ENCODE results near the gene WFIKKN2. TPM values are rescaled to one million over a fixed set of nuclear protein-coding genes. Genes with fewer than 3 reads are reported as not detected.
"Not testable (repeated sequence)": the region's sequence is repeated elsewhere in the genome, so short reads cannot be mapped to it uniquely, and the experiment has no call there.

The WFIKKN2 gene
- total RNA-seq, 1 donor from 2014 or later, result not detected

DNA sequence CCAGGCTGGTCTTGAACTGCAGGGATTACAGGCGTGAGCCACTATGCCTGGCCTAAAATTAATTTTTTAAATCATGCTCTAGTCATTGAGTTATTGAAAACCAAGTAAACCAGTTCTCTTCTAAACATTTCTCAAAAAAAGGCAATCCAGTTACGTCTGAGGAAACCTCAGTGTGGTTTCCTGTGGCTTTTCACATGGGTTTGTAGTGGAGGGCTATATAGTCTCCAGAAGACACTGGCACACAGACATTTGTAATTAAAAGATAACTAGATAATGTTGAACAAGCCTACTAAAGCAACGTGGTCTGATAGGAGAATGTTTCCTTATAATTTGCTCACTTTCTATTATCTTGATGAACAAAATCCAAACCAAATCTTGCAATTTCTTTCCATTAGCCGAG lies 36.0 kb downstream of the WFIKKN2 start:
- intact Hi-C loops (cut with micrococcal nuclease), result loop anchor here (1.0 kb wide), 1 partner anchor 39 kb away; no protein-coding TSS in a partner anchor

DNA sequence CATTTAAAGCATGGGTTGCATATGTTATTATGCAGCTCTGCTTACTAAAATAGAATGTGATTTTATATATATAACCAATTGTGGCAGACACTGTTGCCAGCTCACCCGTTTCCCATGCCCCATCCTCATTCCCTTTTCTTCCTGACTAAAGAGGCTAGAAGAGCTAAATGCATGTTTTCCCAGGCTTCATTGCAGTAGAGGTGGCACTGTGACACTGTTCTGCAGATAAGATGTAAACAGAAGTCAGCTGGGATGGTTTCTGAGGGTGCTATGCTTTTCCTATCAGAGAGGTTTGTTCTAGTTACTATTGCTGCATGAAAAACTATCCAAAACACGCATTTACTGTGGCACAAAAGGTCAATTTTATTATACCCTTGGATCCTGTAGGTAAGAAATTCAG lies 36.5 kb downstream of the WFIKKN2 start:
- intact Hi-C loops (cut with micrococcal nuclease), result loop anchor here (1.0 kb wide), 2 partner anchors 38 to 150 kb away; no protein-coding TSS in a partner anchor

DNA sequence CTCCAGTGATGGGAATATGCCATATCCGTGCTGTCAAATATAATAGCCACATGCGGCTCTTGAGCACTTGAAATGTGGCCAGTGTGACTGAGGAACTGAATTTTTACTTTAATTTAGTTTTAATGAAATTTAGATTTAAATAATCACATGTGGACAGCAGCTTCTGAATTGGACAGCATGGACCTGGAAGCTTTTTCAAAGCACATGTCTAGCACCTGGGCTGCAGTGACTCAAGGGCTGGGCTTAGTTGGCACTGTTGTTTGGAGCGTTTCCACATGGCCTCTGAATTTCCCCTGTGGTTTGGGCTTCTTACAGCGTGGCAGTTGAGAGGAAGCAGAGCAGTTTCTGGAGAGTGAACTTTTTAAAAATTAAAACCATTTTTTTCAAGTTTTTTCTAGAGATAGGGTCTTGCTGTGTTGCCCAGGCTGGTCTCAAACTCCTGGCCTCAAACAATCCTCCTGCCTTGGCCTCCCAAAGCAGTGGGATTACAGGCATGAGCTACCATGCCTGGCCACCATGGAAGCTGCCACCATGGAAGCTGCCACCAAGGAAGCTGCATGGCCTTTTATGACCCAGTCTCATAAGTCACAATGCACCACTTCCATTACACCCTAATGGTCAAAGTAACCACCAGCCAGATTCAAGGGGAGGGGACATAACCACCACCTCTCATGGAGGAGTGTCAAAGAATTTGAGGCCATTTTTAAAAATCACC lies 37.5 kb downstream of the WFIKKN2 start:
- intact Hi-C loops (cut with micrococcal nuclease), result loop anchor here (1.0 kb wide), 1 partner anchor 151 kb away; no protein-coding TSS in a partner anchor

DNA sequence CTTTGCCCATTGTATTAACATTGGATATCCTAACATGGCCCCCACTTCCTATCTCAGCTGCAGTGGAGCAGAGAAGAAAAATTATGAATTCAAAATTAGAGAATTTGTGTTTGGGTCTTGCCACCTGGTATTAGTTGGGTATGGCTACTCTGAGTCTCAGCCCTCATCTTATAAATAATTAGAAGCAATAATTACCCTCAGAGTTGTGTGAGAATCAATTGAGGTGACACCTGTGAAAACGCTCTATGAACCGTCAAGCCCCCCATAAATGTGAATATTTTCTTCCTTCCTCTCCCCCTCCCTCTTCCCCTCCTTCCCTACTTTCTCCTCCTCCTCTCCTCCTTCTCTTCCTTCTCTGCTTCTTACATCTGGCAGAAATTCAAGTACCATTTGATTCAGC lies 39.7 kb downstream of the WFIKKN2 start:
- intact Hi-C loops (cut with micrococcal nuclease), result no loop called here

DNA sequence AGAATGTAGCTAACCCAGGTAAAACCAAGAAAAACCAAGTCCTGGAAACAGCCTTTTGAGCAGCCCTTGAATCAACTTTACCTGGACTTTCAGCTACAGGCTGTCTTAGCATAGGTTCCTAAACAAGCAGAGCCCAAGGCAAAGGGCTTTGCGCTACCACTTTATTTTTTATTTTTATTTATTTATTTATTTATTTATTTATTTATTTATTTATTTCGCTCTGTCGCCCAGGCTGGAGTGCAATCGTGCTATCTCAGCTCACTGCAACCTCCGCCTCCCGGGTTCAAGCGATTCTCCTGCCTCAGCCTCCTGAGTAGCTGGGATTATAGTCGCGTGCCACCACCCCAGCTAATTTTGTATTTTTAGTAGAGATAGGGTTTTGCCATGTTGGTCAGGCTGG lies 41.7 kb downstream of the WFIKKN2 start:
- intact Hi-C loops (cut with micrococcal nuclease), result not testable (repeated sequence)

DNA sequence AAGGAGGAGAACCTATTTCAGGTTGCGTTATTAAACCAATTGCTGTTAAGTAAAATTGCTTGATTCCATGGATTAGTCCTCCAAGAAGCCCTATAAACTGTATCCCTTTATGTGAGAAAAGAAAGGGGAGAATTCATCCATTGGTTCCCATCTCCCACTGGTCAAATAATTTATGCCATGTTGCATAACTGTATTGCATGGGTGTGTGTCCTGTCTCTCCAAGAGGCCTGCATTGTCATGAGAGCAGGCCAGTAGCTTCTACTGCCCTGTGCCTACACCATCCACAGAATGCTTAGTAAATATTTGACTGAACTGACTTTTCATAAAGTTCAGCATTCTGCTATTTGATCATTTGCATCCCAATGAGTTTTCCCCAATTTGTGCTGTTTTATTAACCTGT lies 42.5 kb downstream of the WFIKKN2 start:
- intact Hi-C loops (cut with micrococcal nuclease), result no loop called here

DNA sequence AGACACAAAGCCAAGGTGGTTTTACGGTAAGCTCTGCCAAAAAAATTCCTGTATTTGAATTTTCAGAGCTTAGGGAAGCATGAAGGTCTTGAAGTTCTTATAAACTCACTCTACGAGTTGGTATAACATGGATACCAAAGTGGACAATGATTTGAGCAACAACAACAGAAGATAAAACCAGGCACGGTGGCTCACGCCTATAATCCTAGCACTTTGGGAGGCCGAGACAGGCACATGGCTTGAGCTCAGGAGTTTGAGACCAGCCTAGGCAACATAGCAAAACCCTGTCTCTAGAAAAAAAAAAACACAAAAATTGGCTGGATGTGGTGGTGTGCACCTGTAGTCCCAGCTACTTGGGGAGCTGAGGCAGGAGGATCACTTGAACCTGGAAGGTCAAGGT lies 43.7 kb downstream of the WFIKKN2 start:
- intact Hi-C loops (cut with micrococcal nuclease), result no loop called here

DNA sequence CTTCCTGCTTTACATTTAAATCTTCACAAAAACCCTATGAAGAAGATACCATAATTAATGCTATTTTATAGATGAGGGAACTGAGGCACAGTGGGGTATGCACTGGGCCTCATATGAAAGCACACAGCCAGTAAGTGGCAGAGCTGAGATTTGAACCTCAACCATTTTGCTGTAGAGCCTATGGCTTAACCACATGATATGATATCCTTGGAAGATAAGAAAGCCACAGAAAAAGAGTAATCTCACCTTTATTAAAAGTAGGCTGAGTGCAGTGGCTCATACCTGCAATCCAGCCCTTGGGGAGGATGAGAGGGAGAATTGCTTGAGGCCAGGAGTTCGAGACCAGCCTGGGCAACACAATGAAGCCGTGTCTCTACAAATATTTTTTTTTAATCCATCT lies 45.8 kb downstream of the WFIKKN2 start:
- intact Hi-C loops (cut with micrococcal nuclease), result no loop called here

DNA sequence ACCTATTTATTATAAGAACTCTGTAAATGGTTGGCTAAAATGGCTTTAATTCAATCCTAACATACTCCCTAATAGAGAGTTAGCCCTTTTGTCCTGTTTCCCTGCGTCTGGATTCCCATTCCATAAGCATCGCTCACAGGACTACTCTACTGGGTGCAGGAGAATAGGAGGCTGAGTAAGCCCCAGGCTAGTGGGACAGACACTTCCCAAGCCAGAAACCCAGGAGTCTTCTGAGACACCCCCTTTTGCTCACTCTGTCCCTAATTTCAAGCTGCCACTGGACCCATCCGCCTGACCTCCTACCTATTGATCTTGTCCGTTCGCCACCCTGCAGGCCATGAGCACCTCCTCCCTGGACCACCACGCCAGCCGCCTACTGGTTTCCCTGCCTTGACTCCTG lies 47.5 kb downstream of the WFIKKN2 start:
- intact Hi-C loops (cut with micrococcal nuclease), result no loop called here

DNA sequence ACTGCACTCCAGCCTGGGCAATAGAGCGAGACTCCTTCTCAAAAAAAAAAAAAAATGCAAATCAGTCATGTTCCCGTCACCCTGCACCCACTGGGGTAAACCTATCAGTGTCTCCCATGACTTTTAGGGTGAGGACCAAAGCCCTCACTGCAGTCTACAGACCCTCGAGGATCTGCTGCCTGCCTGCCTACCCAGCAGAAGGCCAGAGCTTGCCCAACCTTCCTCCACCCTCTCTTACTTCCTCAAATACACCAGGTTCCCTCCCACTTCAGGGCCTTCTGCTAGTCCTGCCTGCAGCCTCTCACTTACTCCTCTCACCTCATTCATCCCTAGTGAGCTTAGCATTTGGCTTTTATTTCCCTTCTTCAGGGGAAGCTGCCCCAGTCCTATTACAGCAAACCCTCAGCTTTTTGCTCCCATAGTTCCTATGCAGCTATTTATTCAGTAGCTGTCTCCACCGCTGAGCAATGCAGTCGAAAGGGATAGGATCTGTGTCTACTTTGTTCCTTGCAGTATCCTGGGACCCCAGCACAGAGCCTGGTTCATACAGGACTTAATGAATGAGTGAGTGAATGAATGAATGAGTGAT lies 48.6 kb downstream of the WFIKKN2 start:
- intact Hi-C loops (cut with micrococcal nuclease), result no loop called here

DNA sequence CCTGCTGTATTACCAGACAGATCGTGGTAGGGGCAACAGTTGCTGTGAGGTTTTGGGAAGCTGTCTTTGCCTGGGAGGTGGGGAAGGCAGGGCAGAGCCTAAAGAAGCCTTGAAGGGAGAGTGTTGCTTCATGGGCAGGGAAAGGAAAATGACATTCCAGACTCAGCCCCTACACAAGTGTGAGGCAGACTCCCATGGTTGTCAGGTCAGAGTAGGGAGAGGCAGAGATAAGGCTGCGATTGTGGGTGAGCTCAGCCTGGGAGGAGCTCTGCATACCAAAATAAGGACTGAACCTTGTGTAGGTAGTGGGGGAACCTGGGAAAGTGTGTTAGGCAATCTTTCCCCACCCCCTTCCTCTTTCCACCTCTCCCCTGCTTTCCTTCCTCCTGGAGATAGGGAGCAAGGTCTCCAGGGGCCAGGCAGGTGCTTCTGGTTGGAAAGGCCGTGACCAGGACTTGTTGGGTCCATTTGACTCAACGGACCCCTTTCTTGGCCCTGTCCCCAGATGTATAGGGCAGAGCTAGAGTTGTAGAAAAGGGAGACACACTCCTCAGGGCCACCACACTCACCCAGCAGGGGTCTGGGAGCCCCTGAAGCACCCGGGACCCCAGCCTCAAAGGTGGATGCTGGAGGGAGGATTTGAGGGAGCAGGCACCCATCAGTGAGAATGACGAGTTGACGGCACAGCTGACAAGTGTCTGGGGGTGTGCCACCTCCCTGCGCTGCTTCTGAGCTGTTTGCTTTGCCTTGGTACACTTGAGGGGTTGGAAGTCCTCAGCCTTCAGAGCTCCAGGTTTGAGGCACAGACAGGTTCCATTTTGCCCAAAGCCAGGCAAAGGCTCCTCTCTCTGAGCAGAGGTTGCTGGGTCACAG lies 49.3 kb downstream of the WFIKKN2 start:
- intact Hi-C loops (cut with micrococcal nuclease), result no loop called here

DNA sequence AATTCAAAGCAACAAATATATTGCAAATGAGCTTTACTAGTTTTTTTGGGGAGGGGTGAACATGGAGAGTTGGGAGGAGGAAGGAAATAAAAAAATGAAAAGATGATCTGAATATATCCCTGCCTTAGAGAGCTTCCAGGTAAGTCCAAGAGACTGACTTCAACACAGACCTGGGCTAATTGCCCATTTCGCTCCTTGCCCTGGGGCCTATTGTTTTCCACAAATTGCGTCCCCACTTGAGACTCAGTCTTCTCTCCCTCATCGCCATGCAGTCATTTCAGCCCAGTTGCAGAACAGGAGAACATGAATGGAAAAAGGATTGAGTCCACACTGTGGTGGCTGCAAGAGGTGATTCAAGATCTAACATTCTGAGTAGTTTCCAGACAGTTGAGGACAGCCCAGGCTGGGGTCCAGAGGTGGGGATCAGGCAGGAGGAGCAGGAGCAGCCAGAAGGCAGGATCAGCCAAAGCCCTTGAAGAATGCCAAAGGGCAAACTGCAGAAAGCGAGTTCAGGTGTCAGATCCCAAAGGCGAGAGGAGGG lies 52.4 kb downstream of the WFIKKN2 start:
- intact Hi-C loops (cut with micrococcal nuclease), result no loop called here

DNA sequence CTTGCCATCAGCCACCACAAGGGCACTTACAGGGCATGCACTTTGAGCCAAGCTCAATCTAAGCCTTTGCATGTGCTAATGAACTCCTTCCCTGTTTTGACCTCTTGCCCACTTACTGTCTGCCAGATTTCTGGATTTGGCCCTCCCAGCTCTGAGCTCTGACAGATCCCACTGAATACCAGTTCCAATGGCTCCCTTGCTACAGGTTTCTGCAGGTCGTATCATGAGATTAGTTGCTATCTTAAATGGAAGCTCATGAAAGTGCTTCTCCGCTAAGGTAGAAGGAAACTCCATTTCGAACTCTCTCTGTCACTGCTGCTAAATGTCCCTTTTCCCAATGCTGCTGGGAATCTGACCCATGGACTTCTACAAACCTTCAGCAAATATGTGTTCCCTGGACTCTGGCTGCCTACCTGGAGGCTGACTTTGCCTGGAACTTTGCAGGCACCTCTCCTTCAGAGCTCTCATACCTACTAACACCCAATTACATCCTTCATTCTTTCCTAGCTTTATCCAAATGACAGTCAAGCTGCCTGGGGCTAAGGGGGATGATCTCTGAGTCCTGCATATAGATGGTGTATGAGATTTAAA lies 54.2 kb downstream of the WFIKKN2 start:
- intact Hi-C loops (cut with micrococcal nuclease), result no loop called here

DNA sequence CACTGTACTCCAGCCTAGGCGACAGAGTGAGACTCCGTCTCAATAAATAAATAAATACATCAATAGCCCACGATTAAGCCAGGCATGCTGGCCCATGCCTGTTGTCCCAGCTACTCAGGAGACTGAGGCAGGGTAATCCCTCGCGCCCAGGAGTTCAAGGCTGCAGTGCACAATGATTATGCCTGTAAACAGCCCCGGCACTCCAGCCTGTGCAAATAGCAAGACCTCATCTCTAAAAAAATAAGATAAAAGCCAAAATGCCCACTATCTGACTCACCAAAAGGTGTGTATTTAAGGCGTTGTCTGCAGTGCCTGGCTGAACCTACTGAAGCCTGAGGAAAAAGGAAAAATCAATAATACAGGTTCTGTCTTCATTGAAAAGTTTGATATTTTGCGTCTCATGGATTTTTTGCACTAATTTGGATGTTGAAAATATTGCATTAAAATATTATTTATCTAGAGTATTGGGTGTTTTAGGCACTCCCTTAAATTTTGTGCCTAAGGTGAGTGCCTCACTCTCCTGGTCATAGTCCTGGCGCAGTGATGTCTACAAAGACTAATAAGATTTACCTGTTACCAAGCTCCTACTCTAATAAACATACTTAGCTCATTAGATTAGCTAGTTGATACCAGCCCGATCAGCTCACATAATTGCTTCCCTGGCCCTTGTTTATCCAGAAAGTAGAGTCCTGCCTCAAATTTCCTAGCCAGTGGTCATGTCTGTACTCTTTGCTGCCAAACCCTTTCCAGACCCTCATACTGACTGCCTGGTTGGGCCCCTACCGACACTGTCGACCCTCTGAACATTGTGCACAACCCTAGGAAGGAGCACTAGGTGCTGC lies 55.5 kb downstream of the WFIKKN2 start:
- intact Hi-C loops (cut with micrococcal nuclease), result no loop called here

DNA sequence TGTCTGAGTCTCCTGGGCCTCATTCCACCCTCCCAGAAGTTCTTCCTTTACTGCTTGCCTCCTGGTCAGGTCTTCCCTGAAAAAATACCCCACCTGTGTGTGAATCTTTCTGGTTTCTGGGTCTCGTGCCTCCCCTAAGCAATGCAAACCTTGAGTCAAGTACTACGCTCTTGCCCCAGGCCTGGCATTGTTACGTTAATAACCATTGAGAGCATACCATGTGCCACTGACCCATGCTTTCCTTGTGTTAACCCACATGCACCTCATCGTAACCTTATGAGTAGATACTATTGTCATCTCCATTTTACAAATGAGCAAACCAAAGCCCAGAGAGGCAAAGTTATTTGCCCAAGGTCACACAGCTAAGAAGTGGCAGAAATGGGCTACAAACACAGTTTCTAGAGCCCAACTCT lies 56.2 kb downstream of the WFIKKN2 start:
- intact Hi-C loops (cut with micrococcal nuclease), result no loop called here

Other genes with a start within 250 kb of the WFIKKN2 start
- not detected in 2 replicates for gene ABCC3, start 200.7 kb upstream of the WFIKKN2 start, total RNA-seq
- 38.8 and 39.6 TPM in 2 replicates for gene ANKRD40, start 127.7 kb upstream of the WFIKKN2 start, total RNA-seq
- gene LUC7L3, start 116.0 kb upstream of the WFIKKN2 start, total RNA-seq, result 113 and 116 TPM in 2 replicates
- not detected in 2 replicates for gene ANKRD40CL, start 68.1 kb upstream of the WFIKKN2 start, total RNA-seq
- 49.4 and 51.9 TPM in 2 replicates for gene TOB1, start 30.8 kb downstream of the WFIKKN2 start, total RNA-seq

Measured in T-helper 1 cell treated with Interleukin-12 subunit alpha and Interleukin-12 subunit beta and Interleukin-4 antibody, amounts not matched to agents 30 ng/mL and 1 ng/mL, for 36 hours (primary cell).